Activated CD8-positive, alpha-beta memory T cell treated with anti-CD3 and anti-CD28 coated beads, Interleukin-2, amount 50 U/mL, for 4 hours (primary cell): Measurements from ENCODE around the gene SH3RF1.

Experiments
- DNase-seq: peaks from one replicate; pipeline ENCODE4 v3.0.0-alpha.2; 2020

The SH3RF1 gene

GRCh38 chr4:169127314-169127713 lies 143.4 kb downstream of the SH3RF1 start:
- no peak for DNase-seq

GRCh38 chr4:169124661-169125060 lies 146.1 kb downstream of the SH3RF1 start:
- DNase-seq: no peak

DNA sequence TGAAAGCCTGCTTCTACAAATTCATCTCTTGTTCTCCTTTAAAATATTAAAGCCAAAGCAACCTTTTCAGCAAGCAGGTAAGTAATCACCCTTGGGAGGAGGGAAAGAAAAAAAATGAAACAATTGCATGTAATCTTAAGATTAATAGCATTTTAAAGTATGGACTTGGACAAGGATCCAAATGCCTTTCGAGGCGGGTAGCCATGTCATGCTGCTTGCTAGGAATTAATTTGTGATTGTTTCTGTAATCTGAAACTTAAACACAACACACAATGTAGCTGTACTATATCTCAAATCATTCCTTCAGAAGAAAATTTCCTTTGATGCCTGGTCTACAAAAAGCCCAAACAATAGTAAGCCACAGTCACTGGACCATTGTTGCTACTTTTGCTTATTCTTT lies 148.3 kb downstream of the SH3RF1 start:
- DNase-seq: no peak

DNA sequence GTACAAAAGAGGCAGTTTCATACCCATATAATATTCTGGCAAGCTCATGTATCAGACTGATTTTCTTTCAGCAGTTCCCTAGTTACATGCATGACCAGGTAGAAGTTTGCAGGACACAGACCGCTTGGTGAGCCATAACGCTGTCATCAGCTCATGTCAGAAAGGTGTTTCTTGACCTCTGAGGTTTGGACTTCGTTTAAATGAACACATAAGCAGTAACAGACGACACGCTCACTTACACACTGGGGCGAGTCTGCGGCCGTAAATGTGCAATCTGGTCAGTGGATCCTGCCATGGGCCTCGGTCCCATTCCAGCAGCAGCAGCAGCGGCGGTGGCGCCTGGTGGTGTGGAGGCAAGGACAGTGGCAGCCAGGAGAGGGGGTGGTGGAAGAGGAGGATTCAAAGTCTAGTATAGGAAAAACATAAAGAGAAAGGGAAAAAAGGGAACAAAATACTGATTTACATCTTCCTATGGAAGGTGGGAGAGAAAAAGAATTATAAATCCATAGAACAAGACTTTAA lies 148.8 kb downstream of the SH3RF1 start:
- no peak for DNase-seq

- no peak for DNase-seq
Measured at GRCh38 chr4:169120624-169121023, 150.1 kb downstream of the SH3RF1 start.

DNA sequence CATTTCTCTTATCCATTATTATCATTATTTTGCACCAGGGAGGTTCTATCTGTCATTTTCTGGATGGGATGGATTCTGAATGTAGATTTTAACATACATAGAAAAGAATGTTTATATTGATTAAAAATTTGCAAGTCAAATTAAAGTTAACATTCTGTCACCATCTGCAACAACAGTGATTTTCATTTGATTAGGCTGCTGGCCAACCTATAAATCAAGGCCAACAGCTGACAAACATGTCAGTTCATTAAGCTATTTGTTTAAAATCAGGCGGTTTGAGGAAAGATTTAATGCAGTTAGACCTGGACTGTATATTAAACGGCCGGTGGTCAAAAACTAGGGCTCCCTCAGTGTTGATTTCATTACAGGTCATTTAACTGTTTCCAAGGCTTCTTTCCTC lies 151.2 kb downstream of the SH3RF1 start:
- DNase-seq: no peak

DNA sequence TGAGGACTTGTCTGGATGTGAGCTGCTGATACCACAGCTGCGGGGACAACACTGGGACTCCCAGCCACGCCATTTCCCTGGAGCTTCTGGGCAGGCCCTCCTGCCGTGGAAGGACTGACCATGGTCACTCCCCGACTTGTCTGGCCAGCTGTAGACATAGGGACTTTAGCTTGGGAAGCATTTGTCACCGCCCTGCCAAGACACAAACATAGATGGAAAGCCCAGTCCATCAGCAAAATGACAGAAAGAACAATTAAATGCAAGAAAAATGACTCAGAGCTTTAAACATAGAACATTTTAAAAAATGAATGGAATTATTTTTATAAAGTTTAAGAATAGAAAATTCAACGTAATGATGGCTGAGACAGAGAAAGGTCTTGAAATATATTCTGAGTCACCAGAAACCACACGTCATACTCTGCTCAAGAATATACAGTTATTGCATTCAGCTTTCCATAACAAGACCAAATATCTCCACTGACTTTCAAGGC lies 153.1 kb downstream of the SH3RF1 start:
- no peak for DNase-seq

DNA sequence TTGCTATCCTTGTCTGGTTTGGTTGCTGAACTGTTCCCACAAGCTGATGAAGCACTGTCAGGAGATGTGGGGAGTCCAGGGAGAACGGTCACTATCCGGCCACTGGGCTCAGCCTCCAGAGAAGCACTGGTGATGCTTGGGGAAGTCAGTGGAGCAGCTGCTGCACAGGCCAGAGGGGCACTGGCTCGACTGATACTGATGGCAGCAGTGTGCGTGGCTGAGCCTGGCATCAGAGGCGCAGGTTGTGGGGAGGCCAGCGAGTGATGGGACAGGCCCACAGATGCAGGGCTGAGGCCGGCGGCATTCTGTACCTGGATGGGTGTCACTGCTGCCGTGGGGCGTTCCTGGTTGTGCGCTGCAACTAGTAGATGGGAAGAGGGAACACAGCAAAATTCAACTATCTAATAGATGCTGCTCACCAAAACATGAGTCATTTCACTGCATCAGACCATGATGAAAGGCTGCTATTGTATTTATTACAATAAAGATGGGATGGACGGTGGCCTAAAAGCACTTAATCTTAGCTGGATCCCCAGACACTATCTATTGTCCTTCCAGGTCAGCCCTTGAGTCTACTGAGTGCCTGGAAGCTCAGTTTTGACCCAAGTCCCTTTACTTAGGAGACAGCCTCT lies 154.4 kb downstream of the SH3RF1 start:
- no peak for DNase-seq

- DNase-seq: no peak
Measured at GRCh38 chr4:169115897-169116254, 154.9 kb downstream of the SH3RF1 start.

- DNase-seq: no peak
Measured at GRCh38 chr4:169115144-169115896, 155.4 kb downstream of the SH3RF1 start.

GRCh38 chr4:169114341-169114974 lies 156.3 kb downstream of the SH3RF1 start:
- no peak for DNase-seq

DNA sequence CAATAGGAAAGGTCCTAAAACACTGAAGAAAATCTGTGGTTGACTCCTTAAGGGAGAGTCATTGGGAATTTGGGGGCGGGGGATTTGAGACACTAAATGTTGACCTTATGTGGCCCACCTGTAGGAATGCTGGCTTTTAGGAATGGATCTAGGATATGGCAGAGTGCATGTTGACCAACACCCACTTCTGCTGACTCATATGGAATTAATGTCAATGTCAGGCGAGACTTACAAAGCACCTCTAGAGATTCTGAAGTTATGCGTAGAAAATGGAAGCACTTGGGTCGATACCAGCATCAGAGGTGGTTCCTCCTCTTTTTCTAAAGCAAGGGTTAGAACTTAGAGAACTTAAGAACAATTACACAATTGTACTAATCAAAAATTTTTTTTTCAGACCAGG lies 160.1 kb downstream of the SH3RF1 start:
- no peak for DNase-seq

GRCh38 chr4:169109035-169109675 lies 161.6 kb downstream of the SH3RF1 start:
- DNase-seq: no peak

- no peak for DNase-seq
Measured at GRCh38 chr4:169108303-169108702, 162.5 kb downstream of the SH3RF1 start.

GRCh38 chr4:169107528-169107927 lies 163.2 kb downstream of the SH3RF1 start:
- DNase-seq: no peak

DNA sequence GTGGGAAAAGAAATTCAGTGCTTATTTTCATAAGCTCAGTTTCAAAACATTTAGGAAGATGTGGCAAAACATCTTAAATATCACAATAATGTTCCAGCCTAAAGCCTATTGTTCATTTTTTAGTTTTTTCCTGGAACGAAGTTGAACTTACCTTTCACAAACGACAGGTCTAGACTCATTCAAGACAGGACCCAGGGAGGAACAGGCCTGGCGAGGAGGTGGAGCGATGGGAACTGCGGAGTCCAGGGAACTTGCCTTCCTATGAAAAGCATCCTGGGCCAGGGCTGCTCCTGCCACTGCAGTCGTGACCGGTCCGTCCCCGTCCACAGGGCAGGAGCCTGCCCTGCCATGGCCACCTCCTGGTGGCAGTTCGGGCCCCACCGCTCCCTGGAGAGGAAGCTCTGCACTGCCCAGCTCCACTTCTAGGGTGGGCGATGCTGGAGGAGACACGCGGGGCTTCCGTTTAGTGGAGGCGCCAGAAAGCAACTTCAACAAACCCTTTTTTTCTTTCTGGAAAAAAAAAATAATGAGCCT lies 164.0 kb downstream of the SH3RF1 start:
- no peak for DNase-seq

- DNase-seq: no peak
Measured at GRCh38 chr4:169105620-169106019, 165.1 kb downstream of the SH3RF1 start.

GRCh38 chr4:169103966-169104412 lies 166.8 kb downstream of the SH3RF1 start:
- no peak for DNase-seq

GRCh38 chr4:169102026-169102425 lies 168.7 kb downstream of the SH3RF1 start:
- DNase-seq: no peak

DNA sequence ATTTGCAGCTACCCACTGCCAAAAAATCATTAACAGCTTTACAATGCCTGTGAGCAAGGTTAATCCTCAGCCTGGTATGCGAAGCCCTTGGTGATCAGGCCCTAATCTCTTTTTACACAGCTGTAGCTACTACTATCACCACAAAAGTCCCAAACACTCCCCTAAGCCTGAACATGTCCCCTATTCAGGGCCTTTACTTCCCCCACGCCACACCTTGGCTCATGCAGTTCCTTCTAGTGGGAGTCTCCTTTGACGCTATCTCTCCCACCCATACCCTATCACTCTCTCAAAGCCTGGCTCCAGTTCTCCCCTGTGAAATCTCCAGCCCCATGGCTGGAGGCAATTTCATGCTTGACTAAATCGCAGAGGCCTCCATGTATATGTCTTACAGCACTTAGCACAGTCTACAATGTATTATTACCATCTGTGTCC lies 170.1 kb downstream of the SH3RF1 start:
- no peak for DNase-seq

DNA sequence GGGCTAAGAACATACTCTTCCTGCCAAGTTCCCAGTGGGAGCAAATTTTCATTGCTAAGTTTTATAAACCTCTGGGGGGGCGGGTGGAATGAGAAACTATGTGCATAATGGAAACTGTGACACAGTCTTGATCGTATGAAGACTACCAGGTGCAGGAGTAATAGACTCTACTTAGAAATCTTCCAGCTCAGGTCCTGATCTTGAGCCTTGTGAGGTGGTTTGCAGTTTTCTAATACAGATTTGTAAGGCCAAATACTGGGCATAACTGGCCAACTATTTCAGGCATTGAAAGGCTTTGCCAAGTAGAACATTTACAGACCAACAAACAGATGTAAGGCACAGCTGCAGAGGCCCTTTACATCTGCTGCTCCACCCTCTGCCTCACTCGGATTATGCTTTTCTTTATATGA lies 171.0 kb downstream of the SH3RF1 start:
- DNase-seq: no peak

DNA sequence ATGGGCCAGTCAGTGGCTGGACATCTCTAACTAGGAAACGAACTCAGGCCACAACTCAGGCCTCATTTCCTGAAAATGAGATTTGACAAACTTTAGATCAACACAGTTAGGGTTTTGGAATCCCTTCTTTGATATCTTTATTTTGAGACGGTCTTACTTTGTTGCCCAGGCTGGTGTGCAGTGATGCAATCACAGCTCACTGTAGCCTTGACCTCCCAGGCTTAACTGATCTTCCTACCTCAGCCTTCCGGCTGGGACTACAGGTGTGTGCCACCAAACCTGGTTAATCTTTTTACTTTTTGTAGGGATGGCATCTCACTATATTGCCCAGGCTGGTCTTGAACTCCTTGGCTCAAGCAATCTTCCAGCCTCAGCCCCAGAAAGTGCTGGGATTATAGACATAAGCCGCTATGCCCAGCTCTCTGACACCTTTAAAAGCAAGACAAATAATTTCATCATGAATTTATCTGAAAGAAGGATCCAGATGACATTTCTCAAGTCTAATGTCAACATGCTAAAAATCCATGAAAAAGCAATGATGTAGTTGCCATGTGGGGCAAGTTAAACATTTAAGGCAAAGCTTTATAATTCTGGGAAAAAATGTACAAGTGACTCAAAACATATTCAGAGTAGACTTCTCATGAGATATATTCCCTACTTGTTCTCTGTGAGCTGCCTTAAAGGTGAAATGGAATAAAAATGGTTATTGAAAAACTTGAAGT lies 171.6 kb downstream of the SH3RF1 start:
- no peak for DNase-seq
